Measurements from ENCODE around the gene APBA1. TPM values are rescaled to one million over a fixed set of nuclear protein-coding genes. Genes with fewer than 3 reads are reported as not detected.

The APBA1 gene
- total and polyA plus RNA-seq, 2 of the 8 experiments (the other 6 are each of a cell fraction or from before 2014, with no cell fraction given), result 0.36 to 0.60 TPM

DNA sequence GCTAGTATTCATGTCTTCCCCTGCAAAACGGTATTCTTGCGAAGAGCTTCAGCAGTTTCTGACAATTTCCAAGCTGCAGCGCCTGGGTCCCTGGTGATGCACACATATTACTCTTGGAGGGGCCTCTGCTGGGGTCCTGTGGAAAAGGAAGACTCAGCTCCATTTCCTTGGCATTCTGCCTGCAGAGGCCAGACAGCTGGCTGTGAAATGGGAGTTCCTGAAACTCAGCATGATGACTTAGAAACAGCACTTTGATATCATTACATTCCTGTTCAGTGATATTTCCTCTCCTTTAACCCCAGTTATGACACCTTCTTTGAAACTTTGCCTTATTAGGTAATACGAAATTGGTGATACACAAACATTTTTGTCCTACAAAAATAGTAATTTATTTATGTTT, 98.5 kb downstream of the APBA1 start:
- Histone ChIP-seq H4K20me1 (replicated peaks in 1 of 2; ENCODE audit: control insufficient read depth in 1 of 2, insufficient read depth in 2 of 2, low read length in 2 of 2) (no peaks in the 10 kb centered on the region), H2AK5ac (ENCODE audit: low read depth, low read length) (no peak overlapping the region), H3K36me3 (ENCODE audit: control insufficient read depth in 2 of 4, insufficient read depth in 4 of 4, low read length in 3 of 4) (no peaks in the 10 kb centered on the region), H2BK120ac (replicated peaks; ENCODE audit: low read depth, low read length) (no peak overlapping the region), H3K79me1 (ENCODE audit: low read depth, low read length) (no peaks in the 10 kb centered on the region), H3K56ac (replicated peaks; ENCODE audit: insufficient read length, low read depth, low read length) (no peak overlapping the region), H3K27me3 (replicated peaks in 1 of 4; ENCODE audit: control insufficient read depth in 3 of 4, extremely low read depth in 1 of 4, insufficient read depth in 3 of 4, low read length in 3 of 4) (no peaks in the 10 kb centered on the region; a peak in 2 of 7 replicates), H3K9ac (replicated peaks in 1 of 4; ENCODE audit: extremely low read depth in 1 of 4, low read depth in 3 of 4, low read length in 3 of 4) (no peak overlapping the region), H3K4me1 (replicated peaks in 1 of 4; ENCODE audit: control insufficient read depth in 3 of 4, insufficient read depth in 4 of 4, low read length in 3 of 4) (no peaks in the 10 kb centered on the region; a peak in 1 of 7 replicates), H2BK20ac (ENCODE audit: low read length) (no peak overlapping the region), H3K4ac (replicated peaks; ENCODE audit: insufficient read length, low read depth, low read length) (no peak overlapping the region), H2BK5ac (ENCODE audit: low read depth, low read length) (no peak overlapping the region), H4K5ac (ENCODE audit: insufficient read length, low read depth, low read length) (no peak overlapping the region), H3K79me2 (ENCODE audit: control insufficient read depth in 1 of 2, insufficient read depth in 2 of 2, low read length in 2 of 2) (no peaks in the 10 kb centered on the region), H3K18ac (ENCODE audit: extremely low read depth, low read length) (no peak overlapping the region), H4K8ac (ENCODE audit: extremely low read depth, insufficient read depth, low read length) (peak overlapping the region; percentile 77; the same call in 1 of the 2 replicates), H2AFZ (ENCODE audit: low read length) (no peak overlapping the region), H3K23me2 (ENCODE audit: low read depth, low read length) (no peaks in the 10 kb centered on the region), H3K9me3 (ENCODE audit: insufficient read depth in 2 of 2, low read depth in 1 of 2, low read length in 1 of 2) (no peaks in the 10 kb centered on the region), H3K4me3 (ENCODE audit: extremely low read depth in 1 of 4, insufficient read depth in 2 of 4, low read depth in 3 of 4, low read length in 4 of 4) (no peak overlapping the region), H2BK15ac (ENCODE audit: low read length) (no peak overlapping the region), H2BK12ac (ENCODE audit: low read depth, low read length) (no peak overlapping the region), H3K23ac (ENCODE audit: insufficient read length) (no peak overlapping the region), H3K27ac (ENCODE audit: low read depth, low read length) (no peak overlapping the region), H3K14ac (ENCODE audit: insufficient read length) (no peak overlapping the region), H3K4me2 (ENCODE audit: insufficient read depth in 1 of 2, low read depth in 2 of 2, low read length in 2 of 2) (no peak overlapping the region), H4K91ac (replicated peaks; ENCODE audit: insufficient read length, low read length) (no peak overlapping the region)
- TF ChIP-seq SP2 (IDR thresholded peaks at IDR 0.05; ENCODE audit: low read length), result no peak
- no peak for TF ChIP-seq GABPA (IDR thresholded peaks at IDR 0.05; ENCODE audit: borderline replicate concordance, insufficient read depth, low read length)
- no peak for TF ChIP-seq E2F6 (IDR thresholded peaks at IDR 0.05)
- no peak for TF ChIP-seq ASH2L (IDR thresholded peaks at IDR 0.05; ENCODE audit: low read length)
- no peak for TF ChIP-seq CBX5 (IDR thresholded peaks at IDR 0.05; ENCODE audit: low read depth, low read length)
- TF ChIP-seq RFX5 (IDR thresholded peaks at IDR 0.05; ENCODE audit: borderline replicate concordance, low read depth, low read length), result no peak
- no peak for TF ChIP-seq BCL11A (IDR thresholded peaks at IDR 0.05; ENCODE audit: low read depth in 2 of 2, low read length in 2 of 2)
- no peak for TF ChIP-seq TAF7 (optimal IDR thresholded peaks at IDR 0.05; ENCODE audit: borderline replicate concordance, low read depth, low read length)
- TF ChIP-seq EGR1 (IDR thresholded peaks at IDR 0.05; ENCODE audit: borderline replicate concordance, low read depth, low read length), result no peak
- no peak for TF ChIP-seq RAD21 (IDR thresholded peaks at IDR 0.05 in 1 of 2, conservative IDR thresholded peaks at IDR 0.05 in 1 of 2; ENCODE audit: low read depth in 2 of 2, low read length in 2 of 2)
- TF ChIP-seq, protein P1, sequence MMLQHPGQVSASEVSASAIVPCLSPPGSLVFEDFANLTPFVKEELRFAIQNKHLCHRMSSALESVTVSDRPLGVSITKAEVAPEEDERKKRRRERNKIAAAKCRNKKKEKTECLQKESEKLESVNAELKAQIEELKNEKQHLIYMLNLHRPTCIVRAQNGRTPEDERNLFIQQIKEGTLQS (IDR thresholded peaks at IDR 0.05; ENCODE audit: insufficient read depth, low read depth, low read length), result no peak
- no peak for DNase-seq (ENCODE audit: low read depth in 1 of 2, low spot score in 2 of 2)
- CTCF ChIA-PET (ENCODE audit: partially characterized antibody), result interaction anchor here (0.9 to 1.6 kb wide), 4 partner anchors 25 to 398 kb away, joined by 3 to 6 read pairs (median 3); no protein-coding TSS in a partner anchor
- POLR2A ChIA-PET (ENCODE audit: partially characterized antibody), result no interaction called here
- no peak for FAIRE-seq
- WGBS, 2 experiments (ENCODE audit: extremely low coverage in 1 of 2, insufficient coverage in 1 of 2, insufficient read length in 1 of 2, insufficient replicate concordance in 2 of 2, low coverage in 1 of 2, low lambda C conversion rate in 2 of 2, missing lambda C conversion rate in 1 of 2), result 89% methylated on average over 4 of the region's 4 CpGs; no CpG with 5 or more reads in 1 of the 2 experiments

Measured in H1 (cell line).